HepG2 (cell line): Measurements from ENCODE around the gene SLC36A1. TPM values are rescaled to one million over a fixed set of nuclear protein-coding genes. Genes with fewer than 3 reads are reported as not detected.

Experiments used
- ASH2L ChIP-seq: fragments of 300-600, 200-600 bp; sonication (generic); IDR thresholded peaks from 2 replicates; pipeline ENCODE4 v1.7.0; 2017; ENCODE audit warnings: low read depth, mild to moderate bottlenecking, moderate library complexity, mixed read lengths, low read length; ENCODE audit not compliant: insufficient read length
- BCL6 ChIP-seq: IDR thresholded peaks from 2 replicates; pipeline ENCODE4 v1.6.1; 2016; ENCODE audit warnings: missing genetic modification reagents, missing compliant biosample characterization
- E2F2 ChIP-seq: sonication (generic); formaldehyde crosslinking; IDR thresholded peaks from 2 replicates; pipeline ENCODE4 v1.4.0; 2020; ENCODE audit warnings: missing genetic modification reagents, borderline replicate concordance
- EEA1 ChIP-seq: sonication (generic); formaldehyde crosslinking; IDR thresholded peaks from 2 replicates; pipeline ENCODE4 v1.5.1; 2020; ENCODE audit warnings: mild to moderate bottlenecking, missing genetic modification reagents, borderline replicate concordance
- FOXP1 ChIP-seq, 2 experiments: fragments of 450-650 bp in 1 of 2; IDR thresholded peaks; 2 replicates each; pipeline ENCODE4 v1.6.1; 2017 to 2018; ENCODE audit warnings: antibody characterized with exemption in 1 of 2
- NCOR1 ChIP-seq: fragments of 200-600 bp; sonication (generic); IDR thresholded peaks from 2 replicates; pipeline ENCODE4 v1.7.0; 2017; ENCODE audit warnings: antibody characterized with exemption, low read length, borderline replicate concordance
- NR2F1 ChIP-seq, 2 experiments: fragments of 450-650 bp in 1 of 2; formaldehyde crosslinking in 1 of 2; IDR thresholded peaks; 2 replicates each; pipeline versions ENCODE4 v1.5.0 to v1.6.1; 2016 to 2020; ENCODE audit warnings: mild to moderate bottlenecking in 1 of 2, missing compliant biosample characterization in 1 of 2, missing genetic modification reagents in 1 of 2, moderate library complexity in 1 of 2
- ONECUT2 ChIP-seq: sonication (generic); formaldehyde crosslinking; IDR thresholded peaks from 2 replicates; pipeline ENCODE4 v1.4.0; 2020; ENCODE audit warnings: missing genetic modification reagents
- PATZ1 ChIP-seq: sonication (generic); formaldehyde crosslinking; IDR thresholded peaks from 2 replicates; pipeline ENCODE4 v1.4.0; 2020; ENCODE audit warnings: missing genetic modification reagents
- POLR2G ChIP-seq: fragments of 200-400 bp; formaldehyde crosslinking; IDR thresholded peaks from 2 replicates; pipeline ENCODE4 v1.6.1; 2018; ENCODE audit warnings: mild to moderate bottlenecking, low read depth, low read length, moderate library complexity
- PRMT3 ChIP-seq: sonication (generic); formaldehyde crosslinking; IDR thresholded peaks from 2 replicates; pipeline ENCODE4 v1.8.1; 2022; ENCODE audit warnings: low read depth, mild to moderate bottlenecking, moderate library complexity, missing genetic modification reagents, borderline replicate concordance
- SAFB2 ChIP-seq: sonication (generic); formaldehyde crosslinking; IDR thresholded peaks from 2 replicates; pipeline ENCODE4 v1.5.1; 2020; ENCODE audit warnings: missing genetic modification reagents, low read depth, mild to moderate bottlenecking, borderline replicate concordance
- SP4 ChIP-seq: sonication (generic); formaldehyde crosslinking; IDR thresholded peaks from 2 replicates; pipeline ENCODE4 v1.8.1; 2023; ENCODE audit warnings: mild to moderate bottlenecking, missing genetic modification reagents
- TBX3 ChIP-seq: fragments of 450-650 bp; IDR thresholded peaks from 2 replicates; pipeline ENCODE4 v1.6.1; 2017; ENCODE audit warnings: antibody characterized with exemption, mild to moderate bottlenecking, inconsistent platforms, borderline replicate concordance
- ZBTB38 ChIP-seq: sonication (generic); formaldehyde crosslinking; IDR thresholded peaks from 2 replicates; pipeline ENCODE4 v1.5.1; 2020; ENCODE audit warnings: mild to moderate bottlenecking, missing genetic modification reagents
- ZNF33A ChIP-seq: sonication (generic); formaldehyde crosslinking; IDR thresholded peaks from 2 replicates; pipeline ENCODE4 v1.5.1; 2020; ENCODE audit warnings: missing genetic modification reagents, mild to moderate bottlenecking, moderate library complexity, borderline replicate concordance
- ZNF34 ChIP-seq: sonication (generic); formaldehyde crosslinking; IDR thresholded peaks from 2 replicates; pipeline ENCODE4 v1.4.0; 2020; ENCODE audit warnings: mild to moderate bottlenecking, missing genetic modification reagents, borderline replicate concordance
- ZNF616 ChIP-seq: sonication (generic); formaldehyde crosslinking; IDR thresholded peaks from 2 replicates; pipeline ENCODE4 v1.5.0; 2020; ENCODE audit warnings: low read depth, mild to moderate bottlenecking, missing genetic modification reagents
- ZNF883 ChIP-seq: sonication (generic); formaldehyde crosslinking; IDR thresholded peaks from 2 replicates; pipeline ENCODE4 v1.5.1; 2020; ENCODE audit warnings: mild to moderate bottlenecking, missing genetic modification reagents; ENCODE audit errors: not compliant biosample characterization
- polyA plus RNA-seq, 8 experiments: library from polyadenylated mRNA; depleted of rRNA in 3 of 8; stranded (reverse) in 7 of 8; unstranded in 1 of 8; fragments of >200 nt; fragmentation: Illumina TruSeq in 4 of 8; extraction: Trizol in 4 of 8; gene quantifications; 2 replicates each; pipeline versions ENCODE4 v1.2.1 to v1.2.3, GENCODE V29; 2011 to 2016; ENCODE audit warnings: low read depth in 4 of 8, missing spikeins in 1 of 8, mixed read lengths in 1 of 8; ENCODE audit not compliant: insufficient read depth in 1 of 8
- total RNA-seq, 5 experiments: library from RNA; depleted of rRNA; stranded (reverse); fragments of >200 nt; fragmentation: Illumina TruSeq; extraction: Trizol; gene quantifications; 2 replicates each; pipeline ENCODE4 v1.2.3, GENCODE V29; 2016; ENCODE audit warnings: low read depth in 1 of 5

The SLC36A1 gene
- total and polyA plus RNA-seq, 2 of the 13 experiments (the other 11 are each of a cell fraction or from before 2014, with no cell fraction given) = 8.0 to 8.9 TPM

- TF ChIP-seq ZNF34 (CRISPR knock-in tag) (no peak), PRMT3 (CRISPR knock-in tag) (no peak), E2F2 (CRISPR knock-in tag) (no peak), ZNF33A (no peak), NR2F1 (CRISPR knock-in tag; IDR thresholded peaks at IDR 0.05) (no peak), ZBTB38 (no peak), SP4 (CRISPR knock-in tag) (no peak), FOXP1 (IDR thresholded peaks at IDR 0.05) (no peak), FOXP1 (CRISPR knock-in tag; IDR thresholded peaks at IDR 0.05) (no peak), POLR2G (no peak), EEA1 (no peak), SAFB2 (CRISPR knock-in tag) (no peak), NCOR1 (peak; percentile 64; the same call in 1 of the 2 replicates), PATZ1 (no peak), ZNF883 (CRISPR knock-in tag) (no peak), ZNF616 (no peak), BCL6 (CRISPR knock-in tag) (0 out of 2 replicates have a peak, but pooled peaks have one; percentile 8), ASH2L (peak; percentile 61), TBX3 (no peak), ONECUT2 (CRISPR knock-in tag) (no peak)
Measured at GRCh38 chr5:151451626-151452520, 4.5 kb downstream of the SLC36A1 start (continued).
